Measurements from ENCODE around the gene PMPCA.

DNA sequence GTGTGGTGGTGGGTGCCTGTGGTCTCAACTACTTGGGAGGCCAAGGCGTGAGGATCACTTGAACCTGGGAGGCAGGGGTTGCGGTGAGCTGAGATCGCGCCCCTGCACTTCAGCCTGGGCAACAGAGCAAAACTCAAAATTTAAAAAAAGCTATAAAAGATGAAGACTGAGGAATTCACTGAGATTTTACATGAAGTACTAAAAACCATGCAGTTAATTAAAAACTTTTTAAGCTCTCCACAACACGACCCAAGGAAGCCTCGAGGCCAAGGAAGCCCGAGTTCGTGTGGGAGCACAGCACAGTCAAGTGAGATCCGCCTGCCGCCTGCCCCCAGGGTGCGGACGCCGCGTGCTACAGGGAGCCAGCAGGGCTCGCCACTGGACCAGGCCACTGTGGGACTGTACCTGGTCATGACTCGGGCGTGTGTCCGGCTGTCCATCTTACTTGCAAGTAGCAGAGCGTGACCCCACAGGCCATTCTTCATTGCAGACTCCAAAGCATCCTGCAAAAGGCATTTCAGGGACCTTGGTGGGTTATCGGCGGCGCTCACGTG is 50.4 kb downstream of the PMPCA start:
- TF ChIP-seq EGR1 (IDR thresholded peaks at IDR 0.05) = no peak
- TF ChIP-seq CREB1 (IDR thresholded peaks at IDR 0.05; ENCODE audit: low read depth) = no peak
- TF ChIP-seq TEAD4 (IDR thresholded peaks at IDR 0.05) = no peak
- TF ChIP-seq REST (IDR thresholded peaks at IDR 0.05; ENCODE audit: low read depth) = no peak
- TF ChIP-seq ZBTB7A (IDR thresholded peaks at IDR 0.05; ENCODE audit: low read depth) = no peak

All from Ishikawa (cell line).